HL-60 (cell line): ENCODE data around the gene CHRD.

Experiments
- GABPA ChIP-seq: IDR thresholded peaks from 2 replicates; pipeline ENCODE4 v1.6.1; 2012; ENCODE audit warnings: low read depth
- POLR2AphosphoS5 ChIP-seq: IDR thresholded peaks from 2 replicates; pipeline ENCODE4 v1.6.1; 2012; ENCODE audit warnings: low read depth
- REST ChIP-seq: IDR thresholded peaks from 2 replicates; pipeline ENCODE4 v1.6.1; 2012; ENCODE audit warnings: low read depth; ENCODE audit not compliant: insufficient replicate concordance
- SPI1 ChIP-seq: IDR thresholded peaks from 2 replicates; pipeline ENCODE4 v1.6.1; 2012; ENCODE audit warnings: low read depth, mild to moderate bottlenecking, borderline replicate concordance
- TF ChIP-seq, protein P1 (sequence below): IDR thresholded peaks from one replicate; pipeline ENCODE4 v1.5.1; 2011; ENCODE audit warnings: low read length, control low read depth, inconsistent platforms; ENCODE audit not compliant: insufficient read depth

GRCh38 chr3:184372911-184373310 lies 6.9 kb upstream of the CHRD start:
- no peak for TF ChIP-seq POLR2AphosphoS5
- TF ChIP-seq, protein P1, sequence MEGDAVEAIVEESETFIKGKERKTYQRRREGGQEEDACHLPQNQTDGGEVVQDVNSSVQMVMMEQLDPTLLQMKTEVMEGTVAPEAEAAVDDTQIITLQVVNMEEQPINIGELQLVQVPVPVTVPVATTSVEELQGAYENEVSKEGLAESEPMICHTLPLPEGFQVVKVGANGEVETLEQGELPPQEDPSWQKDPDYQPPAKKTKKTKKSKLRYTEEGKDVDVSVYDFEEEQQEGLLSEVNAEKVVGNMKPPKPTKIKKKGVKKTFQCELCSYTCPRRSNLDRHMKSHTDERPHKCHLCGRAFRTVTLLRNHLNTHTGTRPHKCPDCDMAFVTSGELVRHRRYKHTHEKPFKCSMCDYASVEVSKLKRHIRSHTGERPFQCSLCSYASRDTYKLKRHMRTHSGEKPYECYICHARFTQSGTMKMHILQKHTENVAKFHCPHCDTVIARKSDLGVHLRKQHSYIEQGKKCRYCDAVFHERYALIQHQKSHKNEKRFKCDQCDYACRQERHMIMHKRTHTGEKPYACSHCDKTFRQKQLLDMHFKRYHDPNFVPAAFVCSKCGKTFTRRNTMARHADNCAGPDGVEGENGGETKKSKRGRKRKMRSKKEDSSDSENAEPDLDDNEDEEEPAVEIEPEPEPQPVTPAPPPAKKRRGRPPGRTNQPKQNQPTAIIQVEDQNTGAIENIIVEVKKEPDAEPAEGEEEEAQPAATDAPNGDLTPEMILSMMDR: no peak
- no peak for TF ChIP-seq REST
- TF ChIP-seq GABPA: no peak
- TF ChIP-seq SPI1: no peak
